Omental fat pad (tissue), 4 donors: ENCODE results near the gene ZBTB7A. TPM values are rescaled to one million over a fixed set of nuclear protein-coding genes. Genes with fewer than 3 reads are reported as not detected.
A peak's percentile ranks its signal among the peaks of the same experiment; 100 is the strongest.
"Not testable (repeated sequence)": the region's sequence is repeated elsewhere in the genome, so short reads cannot be mapped to it uniquely, and the experiment has no call there.

Experiments
- ATAC-seq: fragments of 150-250 bp; one replicate; pipeline ENCODE4 v1.9.1; 2016; ENCODE audit warnings: mild to moderate bottlenecking, moderate library complexity; ENCODE audit not compliant: low FRiP score
- DNase-seq: peaks from one replicate; pipeline ENCODE4 v3.0.0-alpha.2; 2019; ENCODE audit warnings: low spot score
- total RNA-seq, 4 donors: library from RNA; depleted of rRNA; stranded (reverse); fragments of >200 nt; gene quantifications; one replicate each; pipeline ENCODE4 v1.1.0, GENCODE V29; 2016
- TF ChIP-seq, protein P1 (sequence below), 3 donors: fragments of 450-650 bp; IDR thresholded peaks; one replicate each; pipeline ENCODE4 v1.5.1; 2016 to 2017; ENCODE audit warnings: antibody characterized with exemption in 3 of 3, mild to moderate bottlenecking in 3 of 3, moderate library complexity in 2 of 3

The ZBTB7A gene
- total RNA-seq, 4 donors from 2014 or later, result 33.3 to 53.3 (median 38.4) TPM

DNA sequence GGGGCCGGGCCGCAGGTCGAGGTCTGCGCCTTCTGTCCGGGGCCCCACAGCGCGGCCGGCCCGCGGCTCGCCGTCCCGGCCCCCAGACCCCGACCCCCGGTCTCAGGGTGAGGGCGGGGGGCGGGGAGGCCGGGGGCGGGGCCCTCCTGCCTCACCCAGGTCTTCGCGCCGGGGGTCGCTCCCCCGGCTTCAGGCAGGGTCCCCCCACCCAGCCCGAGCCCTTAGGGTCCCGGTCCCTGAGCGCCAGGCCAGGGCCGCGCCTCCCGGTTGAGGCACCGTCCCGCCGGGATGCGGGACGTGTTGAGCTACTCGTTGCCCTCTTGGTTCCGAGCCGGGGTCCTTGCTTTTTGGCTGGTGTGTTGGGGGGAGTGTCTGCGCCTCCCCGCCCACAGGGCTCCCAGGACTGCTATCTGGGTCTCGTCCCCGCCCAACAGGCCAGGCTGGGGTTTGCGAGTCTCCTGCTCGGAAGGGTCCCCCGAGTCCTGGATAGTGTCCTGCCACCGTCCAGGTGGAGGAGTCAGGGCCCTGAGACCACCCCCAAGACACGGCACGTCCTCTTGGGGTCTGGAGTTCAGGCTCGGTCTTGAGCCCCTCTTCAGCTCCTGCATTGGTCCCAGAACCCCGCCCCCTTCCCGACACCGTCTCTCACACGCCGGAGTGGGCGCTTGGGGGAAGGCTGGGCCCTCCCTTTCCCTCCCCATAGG lies 58.7 kb downstream of the ZBTB7A start:
- no peak for ATAC-seq
- TF ChIP-seq, protein P1, sequence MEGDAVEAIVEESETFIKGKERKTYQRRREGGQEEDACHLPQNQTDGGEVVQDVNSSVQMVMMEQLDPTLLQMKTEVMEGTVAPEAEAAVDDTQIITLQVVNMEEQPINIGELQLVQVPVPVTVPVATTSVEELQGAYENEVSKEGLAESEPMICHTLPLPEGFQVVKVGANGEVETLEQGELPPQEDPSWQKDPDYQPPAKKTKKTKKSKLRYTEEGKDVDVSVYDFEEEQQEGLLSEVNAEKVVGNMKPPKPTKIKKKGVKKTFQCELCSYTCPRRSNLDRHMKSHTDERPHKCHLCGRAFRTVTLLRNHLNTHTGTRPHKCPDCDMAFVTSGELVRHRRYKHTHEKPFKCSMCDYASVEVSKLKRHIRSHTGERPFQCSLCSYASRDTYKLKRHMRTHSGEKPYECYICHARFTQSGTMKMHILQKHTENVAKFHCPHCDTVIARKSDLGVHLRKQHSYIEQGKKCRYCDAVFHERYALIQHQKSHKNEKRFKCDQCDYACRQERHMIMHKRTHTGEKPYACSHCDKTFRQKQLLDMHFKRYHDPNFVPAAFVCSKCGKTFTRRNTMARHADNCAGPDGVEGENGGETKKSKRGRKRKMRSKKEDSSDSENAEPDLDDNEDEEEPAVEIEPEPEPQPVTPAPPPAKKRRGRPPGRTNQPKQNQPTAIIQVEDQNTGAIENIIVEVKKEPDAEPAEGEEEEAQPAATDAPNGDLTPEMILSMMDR (IDR thresholded peaks at IDR 0.05), result no peak
- DNase-seq, result no peak

DNA sequence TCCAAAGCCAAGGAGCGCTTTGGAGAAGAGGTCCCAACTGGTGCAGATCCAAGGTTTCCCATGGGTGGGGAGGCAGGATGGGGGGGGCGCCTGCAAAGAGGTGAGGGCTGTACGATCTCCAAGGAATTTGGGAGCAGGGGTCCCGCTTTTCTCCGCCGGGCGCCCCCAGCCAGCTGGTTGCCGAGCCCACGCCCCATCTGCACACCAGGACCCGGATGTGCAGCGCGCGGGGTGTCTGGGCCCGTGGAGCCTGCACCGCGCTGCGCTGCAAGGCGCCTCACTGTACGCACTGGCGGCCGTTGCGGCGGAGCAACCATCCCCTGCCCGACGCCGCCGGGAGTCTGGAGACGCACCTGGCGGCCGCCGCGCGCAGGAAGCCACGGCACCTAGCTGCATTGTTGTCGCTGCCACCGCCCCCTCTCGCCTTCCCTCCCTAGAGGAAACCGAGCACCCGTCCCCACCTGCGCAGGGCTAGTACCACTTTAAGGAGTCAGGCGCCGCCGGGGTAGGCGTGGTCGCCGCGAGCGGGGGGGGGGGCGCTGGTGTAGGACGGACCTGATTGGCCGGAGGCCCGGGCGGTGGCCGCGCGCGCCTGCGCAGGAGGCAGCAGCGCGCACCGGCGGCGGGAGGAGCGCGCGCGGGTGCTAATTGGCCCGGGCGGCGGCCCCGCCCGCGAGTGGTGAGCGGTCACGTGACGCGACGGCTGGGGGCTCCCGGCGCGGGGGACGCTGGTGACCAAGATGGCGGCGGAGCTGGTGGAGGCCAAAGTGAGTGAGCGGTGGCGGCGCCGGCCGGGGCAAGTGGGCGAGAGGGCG lies 59.5 kb downstream of the ZBTB7A start, which contains the start of gene PIAS4:
Gene PIAS4 (plus strand): TSS at position 716 of the 815 bp plus-strand sequence. CDS start 25 bp downstream, at position 741.
- ATAC-seq, result peak; percentile 97
- peak; percentile 86 for DNase-seq
- TF ChIP-seq, protein P1 (IDR thresholded peaks at IDR 0.05), result no peak

DNA sequence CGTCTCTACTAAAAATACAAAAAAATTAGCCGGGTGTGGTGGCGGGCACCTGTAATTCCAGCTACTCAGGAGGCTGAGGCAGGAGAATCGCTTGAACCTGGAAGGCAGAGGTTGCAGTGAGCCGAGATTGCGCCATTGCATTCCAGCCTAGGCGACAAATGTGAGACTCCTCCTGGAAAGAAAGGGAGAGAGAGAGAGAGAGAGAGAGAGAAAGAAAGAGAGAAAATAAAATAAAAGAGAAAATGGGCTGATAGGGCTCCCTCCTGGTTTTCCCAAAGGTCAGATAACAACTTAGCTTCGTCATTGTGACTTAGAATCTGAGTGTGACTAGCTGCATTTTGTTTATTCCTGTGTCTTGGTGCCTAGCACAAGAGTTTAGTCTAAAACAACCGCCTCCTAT lies 61.3 kb downstream of the ZBTB7A start:
- DNase-seq, ATAC-seq: not testable (repeated sequence)

DNA sequence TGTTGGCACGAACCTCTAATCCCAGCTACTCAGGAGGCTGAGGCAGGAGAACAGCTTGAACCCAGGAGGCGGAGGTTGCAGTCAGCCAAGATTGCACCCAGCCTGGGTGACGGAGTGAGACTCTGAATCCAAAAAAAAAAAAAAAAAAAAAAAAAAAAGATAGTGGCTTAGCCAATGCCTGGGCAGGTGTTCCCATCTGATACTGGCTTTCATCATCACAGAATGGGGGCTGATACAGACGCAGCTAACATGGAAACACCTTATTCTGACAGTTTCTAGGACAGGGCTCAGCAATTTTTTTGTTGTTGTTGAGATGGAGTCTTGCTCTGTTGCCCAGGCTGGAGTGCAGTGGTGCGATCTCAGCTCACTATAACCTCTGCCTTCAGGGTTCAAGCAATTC lies 65.9 kb downstream of the ZBTB7A start:
- ATAC-seq, DNase-seq: not testable (repeated sequence)

DNA sequence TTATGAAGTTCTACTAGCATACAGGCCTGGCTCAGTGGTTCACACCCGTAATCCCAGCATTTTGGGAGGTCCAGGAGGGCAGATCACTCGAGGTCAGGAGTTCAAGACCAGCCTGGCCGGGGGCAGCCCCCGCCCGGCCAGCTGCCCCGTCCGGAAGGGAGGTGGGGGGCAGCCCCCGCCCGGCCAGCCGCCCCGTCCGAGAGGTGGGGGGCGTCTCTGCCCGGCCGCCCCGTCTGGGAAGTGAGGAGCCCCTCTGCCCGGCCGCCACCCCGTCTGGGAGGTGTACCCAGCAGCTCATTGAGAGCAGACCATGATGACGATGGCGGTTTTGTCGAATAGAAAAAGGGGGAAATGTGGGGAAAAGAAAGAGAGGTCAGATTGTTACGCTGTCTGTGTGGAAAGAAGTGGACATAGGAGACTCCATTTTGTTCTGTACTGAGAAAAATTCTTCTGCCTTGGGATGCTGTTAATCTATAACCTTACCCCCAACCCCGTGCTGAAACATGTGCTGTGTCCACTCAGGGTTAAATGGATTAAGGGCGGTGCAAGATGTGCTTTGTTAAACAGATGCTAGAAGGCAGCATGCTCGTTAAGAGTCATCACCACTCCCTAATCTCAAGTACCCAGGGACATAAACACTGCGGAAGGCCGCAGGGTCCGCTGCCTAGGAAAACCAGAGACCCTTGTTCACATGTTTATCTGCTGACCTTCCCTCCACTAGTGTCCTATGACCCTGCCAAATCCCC lies 67.9 kb downstream of the ZBTB7A start:
- not testable (repeated sequence) for DNase-seq, ATAC-seq

DNA sequence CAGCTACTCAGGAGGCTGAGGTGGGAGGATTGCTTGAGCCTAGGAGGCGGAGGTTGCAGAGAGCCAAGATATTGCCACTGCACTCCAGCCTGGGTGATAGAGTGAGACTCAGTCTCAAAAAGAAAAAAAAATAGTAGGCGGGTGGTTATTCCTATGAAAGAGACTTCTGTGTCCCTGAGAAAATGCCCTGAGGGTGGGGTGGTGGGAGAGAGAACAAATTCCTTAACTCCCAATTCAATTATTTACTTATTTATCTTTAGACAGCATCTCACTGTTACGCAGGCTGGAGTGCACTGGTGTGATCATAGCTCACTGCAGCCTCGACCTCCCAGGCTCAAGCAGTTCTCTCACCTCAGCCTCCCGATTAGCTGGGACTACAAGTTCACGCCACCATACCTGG lies 71.1 kb downstream of the ZBTB7A start:
- DNase-seq (no peak), ATAC-seq (no peak)
- TF ChIP-seq, protein P1 (IDR thresholded peaks at IDR 0.05), result no peak

Other genes starting within 250 kb of the ZBTB7A start
- under 1 TPM in 1 of 4 donors, not detected in 3; 0.12 TPM for gene ZFR2, start 197.9 kb downstream of the ZBTB7A start, total RNA-seq
- gene ATCAY, start 186.2 kb downstream of the ZBTB7A start, total RNA-seq, result not detected
- gene NMRK2, start 133.8 kb downstream of the ZBTB7A start, total RNA-seq, result not detected
- gene DAPK3, start 95.8 kb downstream of the ZBTB7A start, total RNA-seq, result 10 to 100 TPM; 40.7 to 71.7 (median 56.9) TPM
- 1,000 to 10,000 TPM; 1,922 to 2,283 (median 2,030) TPM for gene EEF2, start 81.4 kb downstream of the ZBTB7A start, total RNA-seq
- gene PIAS4, start 59.2 kb downstream of the ZBTB7A start, total RNA-seq, result 10 to 100 TPM; 10.6 to 21.6 (median 11.2) TPM
- 10 to 100 TPM; 47.4 to 65.2 (median 61.4) TPM for gene MAP2K2, start 57.2 kb upstream of the ZBTB7A start, total RNA-seq
- not detected for gene CREB3L3, start 86.7 kb upstream of the ZBTB7A start, total RNA-seq
- 10 to 100 TPM; 15.0 to 29.6 (median 21.0) TPM for gene SIRT6, start 115.7 kb upstream of the ZBTB7A start, total RNA-seq
- gene ANKRD24, start 115.8 kb upstream of the ZBTB7A start, total RNA-seq, result 1 to 10 TPM in 2 of 4 donors, under 1 TPM in 2; 0.88 to 1.2 (median 1.0) TPM
- gene EBI3, start 162.6 kb upstream of the ZBTB7A start, total RNA-seq, result 10 to 100 TPM in 1 of 4 donors, 1 to 10 TPM in 3; 2.2 to 11.4 (median 5.0) TPM
- 10 to 100 TPM; 13.2 to 23.7 (median 16.8) TPM for gene YJU2, start 180.2 kb upstream of the ZBTB7A start, total RNA-seq
- gene SHD, start 212.4 kb upstream of the ZBTB7A start, total RNA-seq, result under 1 TPM in 1 of 4 donors, not detected in 3; 0.19 TPM
- gene TMIGD2, start 235.5 kb upstream of the ZBTB7A start, total RNA-seq, result under 1 TPM in 1 of 4 donors, not detected in 3; 0.79 TPM
- not detected for gene FSD1, start 237.7 kb upstream of the ZBTB7A start, total RNA-seq